HCEC 1CT (cell line): ENCODE data around the gene PRPF40A.

Experiments used
- DNase-seq: peaks from one replicate; pipeline ENCODE4 v3.0.0-alpha.2; 2017

Gene PRPF40A

DNA sequence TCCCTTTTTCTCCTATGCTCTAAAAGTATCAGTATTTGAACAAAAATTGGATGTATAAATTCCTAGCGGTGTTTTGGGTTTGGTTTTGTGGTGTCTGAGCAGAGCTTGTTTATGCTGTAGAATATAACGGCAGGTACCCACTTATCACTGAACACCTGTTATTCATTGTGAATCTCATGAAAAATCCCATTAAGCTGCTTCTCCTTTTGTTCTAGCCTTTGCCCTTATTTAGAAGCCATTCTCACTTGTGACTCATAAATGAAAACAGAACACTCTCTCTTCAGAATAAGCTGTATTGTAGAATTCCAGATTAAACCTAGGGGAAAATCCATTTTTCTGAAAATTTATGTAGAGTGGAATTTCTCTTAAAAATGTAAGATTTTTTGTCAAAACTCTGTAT, 104.0 kb downstream of the PRPF40A start:
- peak; percentile 49 for DNase-seq

DNA sequence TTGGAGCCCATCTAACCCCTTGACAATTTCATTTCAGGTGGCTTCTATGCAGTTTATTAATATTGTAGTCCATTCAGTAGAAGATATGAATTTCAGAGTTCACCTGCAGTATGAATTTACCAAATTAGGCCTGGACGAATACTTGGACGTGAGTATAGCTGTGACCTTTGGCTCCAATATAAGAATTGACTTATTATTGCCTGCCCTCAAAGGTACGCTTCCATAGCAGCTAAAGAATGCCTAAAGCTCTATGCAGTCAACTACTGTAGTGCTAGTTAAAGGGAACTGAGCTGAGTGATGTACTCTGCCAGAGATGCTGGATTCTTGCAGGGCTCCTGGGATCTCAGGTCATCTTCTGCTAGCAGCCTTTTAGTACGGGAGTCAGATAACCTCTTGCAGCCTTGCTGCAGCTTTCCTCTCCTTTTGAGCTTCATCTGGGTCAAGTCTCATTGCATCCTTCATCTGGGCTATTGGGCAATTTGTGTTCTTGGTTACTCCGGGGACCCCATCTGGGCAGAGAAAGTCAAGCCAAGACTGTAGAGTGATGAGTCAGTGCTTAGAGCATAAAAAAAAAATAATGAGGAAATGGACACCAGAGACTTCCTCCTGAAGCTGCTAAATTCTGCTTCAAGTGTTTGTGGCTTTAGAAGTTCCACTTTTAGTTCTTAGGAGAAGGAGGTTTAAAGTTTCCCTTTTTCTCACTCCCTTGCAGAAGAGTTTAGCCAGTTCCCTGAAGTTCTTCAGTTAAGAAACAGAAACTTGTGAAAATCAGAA, 105.6 kb downstream of the PRPF40A start:
- peak; percentile 86 for DNase-seq

- DNase-seq = no peak
Observed at GRCh38 chr2:152609699-152610098, 107.6 kb downstream of the PRPF40A start.

- DNase-seq = no peak
Observed at GRCh38 chr2:152609154-152609553, 108.1 kb downstream of the PRPF40A start.

- no peak for DNase-seq
Observed at GRCh38 chr2:152607793-152608300, 109.4 kb downstream of the PRPF40A start.

- no peak for DNase-seq
Observed at GRCh38 chr2:152606941-152607340, 110.3 kb downstream of the PRPF40A start.

DNA sequence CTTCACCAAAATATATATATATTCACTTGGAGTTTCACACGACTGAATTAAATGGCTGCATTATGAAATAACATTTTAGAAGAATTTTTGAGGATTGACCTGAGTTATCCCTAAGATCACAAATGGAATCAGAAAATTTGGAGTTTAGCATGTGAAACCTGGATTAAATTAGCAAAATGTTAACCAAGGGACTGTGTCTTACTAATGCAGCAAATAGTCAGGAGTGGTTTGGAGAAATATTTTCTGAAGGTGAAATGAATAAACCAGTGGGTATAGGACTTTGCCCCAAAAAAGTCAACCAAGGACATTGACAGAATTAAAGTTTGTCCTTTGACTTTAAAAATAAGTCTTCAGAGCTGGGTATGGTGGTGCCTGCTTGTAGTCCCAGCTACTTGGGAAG, 111.2 kb downstream of the PRPF40A start:
- DNase-seq = no peak

DNA sequence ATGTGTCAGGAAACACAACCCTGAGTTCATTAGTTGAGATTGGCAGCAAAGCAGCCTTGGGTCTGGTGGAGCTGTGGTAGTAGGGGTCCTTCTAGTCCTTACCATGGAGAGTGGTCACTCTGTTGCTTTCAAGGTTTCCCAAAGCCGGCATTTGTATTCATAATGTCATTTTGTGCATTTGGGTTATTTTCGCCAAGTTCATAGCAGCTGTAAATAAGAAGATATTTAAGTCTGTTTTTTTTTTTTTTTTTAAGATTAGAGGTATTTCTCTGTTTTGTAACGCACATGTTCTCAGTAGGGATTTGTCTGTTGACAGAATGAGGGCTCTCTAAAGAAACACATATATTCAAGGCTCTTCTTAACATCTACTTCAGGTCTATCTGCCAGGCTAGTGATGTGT, 114.1 kb downstream of the PRPF40A start:
- no peak for DNase-seq

- no peak for DNase-seq
Observed at GRCh38 chr2:152602750-152603149, 114.5 kb downstream of the PRPF40A start.
